ENCODE data around the gene ZNF594.

- no peak for TF ChIP-seq ZNF280B (CRISPR knock-in tag; IDR thresholded peaks at IDR 0.05; ENCODE audit: borderline replicate concordance)
- TF ChIP-seq GLMP (CRISPR knock-in tag; IDR thresholded peaks at IDR 0.05; ENCODE audit: borderline replicate concordance): no peak
- TF ChIP-seq ZBTB4 (CRISPR knock-in tag; IDR thresholded peaks at IDR 0.05; ENCODE audit: borderline replicate concordance): no peak
- no peak for TF ChIP-seq RELA (CRISPR knock-in tag; IDR thresholded peaks at IDR 0.05)
- TF ChIP-seq ZNF124 (CRISPR knock-in tag; IDR thresholded peaks at IDR 0.05): no peak
- no peak for TF ChIP-seq CEBPB (IDR thresholded peaks at IDR 0.05; ENCODE audit: borderline replicate concordance, low read depth, low read length)
- no peak for TF ChIP-seq RFX5 (IDR thresholded peaks at IDR 0.05; ENCODE audit: low read depth, low read length)
- TF ChIP-seq SAP130 (CRISPR knock-in tag; IDR thresholded peaks at IDR 0.05; ENCODE audit: low read depth): no peak
- TF ChIP-seq ARNT (IDR thresholded peaks at IDR 0.05): no peak
- no peak for TF ChIP-seq ESRRA (CRISPR knock-in tag; IDR thresholded peaks at IDR 0.05; ENCODE audit: low read depth)
- no peak for TF ChIP-seq TAF15 (IDR thresholded peaks at IDR 0.05; ENCODE audit: low read depth, low read length, poor library complexity, severe bottlenecking)
- no peak for TF ChIP-seq CTCF (CRISPR knock-in tag; IDR thresholded peaks at IDR 0.05)
Measured at GRCh38 chr17:5139458-5139732, 52.3 kb downstream of the ZNF594 start.
